Fibroblast of pulmonary artery (primary cell): ENCODE data around the gene RHOA.
A peak's percentile ranks its signal among the peaks of the same experiment; 100 is the strongest.

Experiments used
- DNase-seq: peaks from one replicate; pipeline ENCODE4 v3.0.0-alpha.2; 2010; ENCODE audit warnings: low read depth
- H3K4me3 ChIP-seq: replicated peaks from 2 replicates; pipeline ENCODE4 v1.5.1; 2011; ENCODE audit warnings: low read depth, mild to moderate bottlenecking, control low read depth, low read length, moderate library complexity
- CTCF ChIP-seq: IDR thresholded peaks from 2 replicates; pipeline ENCODE4 v1.5.1; 2011; ENCODE audit warnings: mild to moderate bottlenecking, control low read depth, low read length, inconsistent platforms; ENCODE audit errors: missing control alignments

RHOA gene

GRCh38 chr3:49421890-49422378 is 10.2 kb upstream of the RHOA start:
- no peak for TF ChIP-seq CTCF
- DNase-seq = no peak
- no peak overlapping the region for H3K4me3 ChIP-seq

- H3K4me3 ChIP-seq = no peak overlapping the region
- no peak for TF ChIP-seq CTCF
- no peak for DNase-seq
These were observed 5.8 kb upstream of the RHOA start for GRCh38 chr3:49417516-49418120.

- no peak for DNase-seq
These were observed 5.1 kb upstream of the RHOA start for GRCh38 chr3:49416867-49417266.

GRCh38 chr3:49415931-49416601 is 4.3 kb upstream of the RHOA start:
- no peak for TF ChIP-seq CTCF
- H3K4me3 ChIP-seq = no peak overlapping the region
- no peak for DNase-seq

More at GRCh38 chr3:49416867-49417266, 5.1 kb upstream of the RHOA start:
- no peak overlapping the region for H3K4me3 ChIP-seq
- TF ChIP-seq CTCF = no peak

GRCh38 chr3:49414753-49415152 is 3.0 kb upstream of the RHOA start:
- H3K4me3 ChIP-seq = no peak overlapping the region
- TF ChIP-seq CTCF = no peak
- DNase-seq = no peak

- no peak for TF ChIP-seq CTCF
- no peak for DNase-seq
- peak overlapping the region; percentile 91 for H3K4me3 ChIP-seq
These were observed 1.6 kb upstream of the RHOA start for GRCh38 chr3:49413338-49413734.
